AG09309 (cell line): ENCODE results near the gene GRIN1.
"Not testable (repeated sequence)": the region's sequence is repeated elsewhere in the genome, so short reads cannot be mapped to it uniquely, and the experiment has no call there.

ENCODE experiments used
- DNase-seq: peaks from one replicate; pipeline ENCODE4 v3.0.0-alpha.2; 2010; ENCODE audit warnings: low read depth
- H3K4me3 ChIP-seq: 2 replicates; pipeline ENCODE4 v1.5.1; 2011; ENCODE audit warnings: mild to moderate bottlenecking, low read depth, low read length, moderate library complexity; ENCODE audit not compliant: control insufficient read depth
- CTCF ChIP-seq: IDR thresholded peaks from 2 replicates; pipeline ENCODE4 v1.5.1; 2011; ENCODE audit warnings: mild to moderate bottlenecking, low read depth, low read length, inconsistent platforms; ENCODE audit not compliant: insufficient read depth, control insufficient read depth; ENCODE audit errors: missing control alignments

The GRIN1 gene

GRCh38 chr9:137134191-137134590, 4.8 kb upstream of the GRIN1 start:
- no peak for TF ChIP-seq CTCF
- no peak for DNase-seq
- H3K4me3 ChIP-seq, result no peak overlapping the region

GRCh38 chr9:137135154-137135553, 3.8 kb upstream of the GRIN1 start:
- not testable (repeated sequence) for H3K4me3 ChIP-seq, DNase-seq

- TF ChIP-seq CTCF, result no peak
- H3K4me3 ChIP-seq, result no peak overlapping the region
- no peak for DNase-seq
These were observed 2.6 kb upstream of the GRIN1 start for GRCh38 chr9:137136261-137136880.

- DNase-seq, result no peak
- no peak for TF ChIP-seq CTCF
These were observed 1.9 kb upstream of the GRIN1 start for GRCh38 chr9:137136881-137137607.

GRCh38 chr9:137138058-137138721, 764 bp upstream of the GRIN1 start:
- TF ChIP-seq CTCF, result no peak
- DNase-seq, result no peak
- H3K4me3 ChIP-seq, result no peak overlapping the region

More at GRCh38 chr9:137136881-137137607, 1.9 kb upstream of the GRIN1 start:
- no peak overlapping the region for H3K4me3 ChIP-seq

GRCh38 chr9:137139468-137140150, 655 bp downstream of the GRIN1 start:
- no peak for TF ChIP-seq CTCF
- DNase-seq, result no peak
- no peak overlapping the region for H3K4me3 ChIP-seq
